IPS-NIHi11 (cell line): ENCODE data around the gene RAB4B.
"Not testable (repeated sequence)": the region's sequence is repeated elsewhere in the genome, so short reads cannot be mapped to it uniquely, and the experiment has no call there.

ENCODE experiments used
- DNase-seq: peaks from one replicate; pipeline ENCODE4 v3.0.0; 2012; ENCODE audit warnings: mixed read lengths, low spot score

RAB4B gene

GRCh38 chr19:40750874-40751537 lies 27.0 kb upstream of the RAB4B start, which contains the start of gene SNRPA:
Gene SNRPA, plus strand, starts transcription at chr19:40751203. Its CDS starts 206 bp downstream, at chr19:40751409.
- peak; percentile 92 for DNase-seq

DNA sequence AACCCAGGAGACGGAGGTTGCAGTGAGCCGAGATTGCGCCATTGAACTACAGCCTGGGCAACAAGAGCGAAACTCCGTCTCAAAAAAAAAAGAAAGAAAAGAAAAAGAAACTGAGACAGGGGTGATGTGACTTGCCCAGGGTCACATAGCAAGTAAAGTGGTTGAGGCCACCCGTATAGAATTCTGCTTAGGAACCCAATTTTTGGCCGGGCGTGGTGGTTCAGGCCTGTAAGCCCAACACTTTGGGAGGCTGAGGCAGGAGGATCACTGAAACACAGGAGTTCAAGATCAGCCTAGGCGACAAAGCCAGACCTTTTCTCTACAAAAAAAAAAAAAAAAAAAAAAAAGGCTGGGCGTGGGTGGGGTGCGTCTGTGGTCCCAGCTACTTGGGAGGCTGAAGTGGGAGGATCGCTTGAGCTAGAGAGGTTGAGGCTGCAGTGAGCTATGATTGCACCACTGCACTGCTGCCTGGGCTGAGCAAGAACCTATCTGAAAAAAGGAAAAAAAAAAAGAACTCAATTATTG lies 25.7 kb upstream of the RAB4B start:
- DNase-seq, result no peak

- DNase-seq, result no peak
Observed at GRCh38 chr19:40754611-40755247, 23.3 kb upstream of the RAB4B start.

DNA sequence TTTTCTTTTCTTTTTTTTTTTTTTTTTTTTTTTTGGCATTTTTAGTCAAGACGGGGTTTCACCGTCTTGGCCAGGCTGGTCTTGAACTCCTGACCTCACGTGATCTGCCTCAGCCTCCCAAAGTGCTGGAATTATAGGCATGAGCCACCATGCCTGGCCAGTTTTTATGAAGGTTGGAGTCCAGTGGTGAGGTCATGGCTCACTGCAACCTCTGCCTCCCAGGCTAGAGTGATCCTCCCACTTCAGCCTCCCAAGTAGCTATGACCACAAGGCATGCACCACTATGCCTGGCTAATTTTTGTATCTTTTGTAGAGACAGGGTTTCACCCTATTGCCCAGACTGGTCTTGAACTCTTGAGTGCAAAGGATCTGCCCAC lies 22.8 kb upstream of the RAB4B start:
- DNase-seq, result no peak

DNA sequence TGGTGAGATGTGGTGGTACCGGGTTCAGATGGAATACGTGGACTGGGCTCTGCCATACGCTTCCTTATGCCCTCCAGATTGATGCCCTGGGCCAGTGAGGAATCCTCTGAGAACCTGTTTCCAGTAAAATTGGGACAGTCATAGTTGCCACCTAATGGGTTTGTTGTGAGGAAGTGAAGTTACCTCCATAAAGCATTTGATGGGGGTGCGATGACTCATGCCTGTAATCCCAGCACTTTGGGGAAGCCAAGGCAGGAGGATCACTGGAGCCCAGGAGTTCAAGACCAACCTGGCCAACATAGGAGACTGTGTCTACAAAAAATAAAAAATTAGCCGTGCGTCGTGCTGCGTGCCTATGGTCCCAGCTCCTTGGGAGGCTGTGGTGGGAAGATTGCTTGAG lies 22.3 kb upstream of the RAB4B start:
- DNase-seq, result no peak

DNA sequence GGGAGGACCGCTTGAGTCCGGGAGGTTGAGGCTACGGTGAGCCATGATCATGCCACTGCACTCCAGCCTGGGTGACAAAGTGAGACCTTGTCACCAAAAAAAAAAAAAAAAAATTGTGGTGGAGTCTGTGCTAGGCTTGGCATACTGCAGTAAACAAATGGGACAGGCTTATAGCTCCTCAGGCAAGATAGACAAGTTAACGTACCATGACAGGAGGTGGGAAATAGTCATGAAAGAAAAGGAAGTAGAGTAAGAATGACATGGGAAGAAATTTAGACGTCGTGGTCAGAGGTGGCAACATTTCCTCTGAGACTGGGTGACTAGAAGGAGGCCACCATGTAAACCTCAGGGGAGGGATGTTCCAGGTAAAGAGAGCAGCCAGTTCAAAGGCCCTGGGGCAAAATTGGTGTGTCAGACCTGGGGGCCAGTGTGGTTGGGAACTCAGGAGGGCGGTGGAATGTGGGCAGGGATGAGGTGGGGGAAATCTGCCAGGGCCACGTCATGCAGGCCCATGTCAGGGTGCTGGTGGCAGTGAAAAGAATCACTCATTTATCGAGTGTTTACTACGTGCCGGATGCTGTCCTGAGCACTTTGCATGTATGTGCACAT lies 21.4 kb upstream of the RAB4B start:
- DNase-seq, result no peak

GRCh38 chr19:40758491-40758890 lies 19.6 kb upstream of the RAB4B start:
- DNase-seq, result no peak

DNA sequence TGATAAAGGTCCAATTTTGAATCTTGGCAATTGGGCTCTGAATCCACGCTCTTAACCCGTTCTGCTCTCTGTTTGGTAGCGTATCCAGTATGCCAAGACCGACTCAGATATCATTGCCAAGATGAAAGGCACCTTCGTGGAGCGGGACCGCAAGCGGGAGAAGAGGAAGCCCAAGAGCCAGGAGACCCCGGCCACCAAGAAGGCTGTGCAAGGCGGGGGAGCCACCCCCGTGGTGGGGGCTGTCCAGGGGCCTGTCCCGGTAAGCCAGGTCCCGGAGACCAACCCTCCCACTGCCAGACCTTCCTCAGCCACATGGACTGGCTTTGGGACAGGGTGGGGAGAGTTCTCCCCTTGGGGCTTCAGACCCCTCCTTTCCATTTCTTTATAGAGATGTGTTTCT lies 18.7 kb upstream of the RAB4B start:
- no peak for DNase-seq

DNA sequence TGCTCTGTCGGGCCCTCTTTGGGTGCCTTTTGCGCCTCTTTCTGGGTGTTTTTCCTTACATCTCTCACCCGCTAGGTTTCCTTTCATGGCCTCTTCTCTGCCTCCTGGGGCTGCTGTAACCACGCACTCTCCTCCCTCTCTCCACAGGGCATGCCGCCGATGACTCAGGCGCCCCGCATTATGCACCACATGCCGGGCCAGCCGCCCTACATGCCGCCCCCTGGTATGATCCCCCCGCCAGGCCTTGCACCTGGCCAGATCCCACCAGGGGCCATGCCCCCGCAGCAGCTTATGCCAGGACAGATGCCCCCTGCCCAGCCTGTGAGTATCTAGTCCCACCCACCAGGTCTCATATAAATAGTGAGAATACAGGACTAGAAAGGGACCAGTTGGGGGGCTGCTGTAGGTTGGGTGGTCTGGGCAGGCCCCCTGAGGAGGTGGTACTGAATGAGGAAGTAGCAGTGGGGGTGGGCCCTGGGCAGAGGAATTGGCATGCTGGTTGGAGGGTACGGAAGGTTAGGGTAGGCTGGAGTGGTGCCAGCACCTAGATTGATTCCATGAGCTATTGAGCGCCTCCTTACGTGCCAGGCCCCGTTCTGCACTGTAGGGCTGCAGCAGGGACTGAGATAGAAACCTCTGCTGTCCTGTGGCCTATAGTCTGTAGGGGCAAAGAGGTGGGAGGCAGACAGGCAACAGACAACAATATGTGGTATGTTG lies 15.1 kb upstream of the RAB4B start:
- DNase-seq, result no peak

- DNase-seq, result no peak
Observed at GRCh38 chr19:40763526-40763925, 14.5 kb upstream of the RAB4B start.

- no peak for DNase-seq
Observed at GRCh38 chr19:40763963-40764362, 14.1 kb upstream of the RAB4B start.

GRCh38 chr19:40766385-40766784 lies 11.7 kb upstream of the RAB4B start:
- DNase-seq, result not testable (repeated sequence)

- DNase-seq, result no peak
Observed at GRCh38 chr19:40768869-40769268, 9.2 kb upstream of the RAB4B start.

GRCh38 chr19:40771101-40771862 lies 6.8 kb upstream of the RAB4B start:
- not testable (repeated sequence) for DNase-seq

GRCh38 chr19:40774916-40775631 lies 3.0 kb upstream of the RAB4B start, which contains the start of gene MIA:
Gene MIA, plus strand, starts transcription at chr19:40775521. Its CDS starts 22 bp downstream, at chr19:40775543.
- no peak for DNase-seq

DNA sequence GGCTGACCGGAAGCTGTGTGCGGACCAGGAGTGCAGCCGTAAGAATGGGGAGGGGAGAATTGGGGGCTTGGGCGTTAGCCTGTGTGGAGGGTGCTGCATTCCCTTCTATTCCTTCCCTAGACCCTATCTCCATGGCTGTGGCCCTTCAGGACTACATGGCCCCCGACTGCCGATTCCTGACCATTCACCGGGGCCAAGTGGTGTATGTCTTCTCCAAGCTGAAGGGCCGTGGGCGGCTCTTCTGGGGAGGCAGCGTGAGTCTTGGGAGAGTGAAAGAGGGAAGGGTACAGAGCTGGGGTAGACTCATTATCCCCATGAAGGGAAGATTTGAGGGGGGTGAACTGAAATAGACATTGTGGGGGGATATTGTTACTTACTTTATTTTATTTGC lies 2.4 kb upstream of the RAB4B start:
- DNase-seq, result no peak

GRCh38 chr19:40776364-40776763 lies 1.7 kb upstream of the RAB4B start:
- no peak for DNase-seq

DNA sequence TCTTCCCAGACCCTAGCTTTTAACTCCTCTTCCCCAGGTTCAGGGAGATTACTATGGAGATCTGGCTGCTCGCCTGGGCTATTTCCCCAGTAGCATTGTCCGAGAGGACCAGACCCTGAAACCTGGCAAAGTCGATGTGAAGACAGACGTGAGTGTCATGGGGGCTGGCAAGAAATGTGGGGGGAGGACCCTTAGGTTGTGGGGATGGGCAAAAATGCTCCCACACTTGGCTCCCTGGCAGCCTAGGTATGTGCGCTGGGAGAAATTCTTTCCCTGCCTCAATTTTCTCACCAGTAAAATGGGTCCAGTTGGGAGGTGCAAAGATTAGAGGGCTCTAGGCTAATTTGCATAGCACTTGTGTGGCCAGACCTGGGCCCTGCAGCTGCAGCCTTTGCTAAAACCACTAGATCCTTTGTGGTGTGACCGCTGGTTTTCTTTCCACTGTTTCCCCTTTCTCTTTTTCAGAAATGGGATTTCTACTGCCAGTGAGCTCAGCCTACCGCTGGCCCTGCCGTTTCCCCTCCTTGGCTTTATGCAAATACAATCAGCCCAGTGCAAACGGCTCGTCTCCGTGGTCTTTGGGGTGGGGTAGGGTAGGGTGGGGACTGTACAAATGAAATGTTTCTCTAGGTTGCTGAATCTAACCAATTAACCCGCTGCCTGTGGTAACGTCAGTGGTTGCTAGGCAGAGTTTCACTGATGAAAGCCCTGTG lies 959 bp upstream of the RAB4B start:
- peak; percentile 80 for DNase-seq

GRCh38 chr19:40777645-40777936 lies 456 bp upstream of the RAB4B start:
- no peak for DNase-seq

DNA sequence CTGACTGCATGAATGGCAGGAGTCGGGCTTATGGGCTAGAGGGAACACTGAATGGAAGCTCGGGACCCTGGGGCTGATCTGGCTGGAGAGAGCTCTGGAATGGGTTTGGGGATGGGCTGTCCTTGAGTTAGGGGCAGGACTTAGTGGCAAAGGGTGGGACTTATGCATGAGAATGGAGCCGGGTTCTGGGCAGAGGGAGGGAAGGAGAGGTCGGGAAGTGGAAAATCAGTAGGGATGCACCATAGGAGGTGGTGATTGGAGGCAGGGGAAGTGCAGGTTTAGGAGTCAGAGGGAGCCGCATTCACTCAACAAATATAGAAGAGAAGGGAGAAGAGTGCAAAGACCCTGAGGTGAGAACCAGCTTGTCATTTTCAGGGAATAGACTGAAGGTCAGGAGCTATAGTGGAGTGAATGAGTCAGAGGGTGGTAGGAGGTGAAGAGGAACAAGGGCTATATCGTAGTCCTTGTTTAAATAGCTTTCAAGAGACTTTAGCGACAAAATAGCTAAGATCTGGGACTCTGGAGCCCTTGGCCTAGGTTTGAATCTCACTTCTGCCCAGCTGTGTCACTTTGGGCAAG lies 748 bp downstream of the RAB4B start:
- peak; percentile 89 for DNase-seq
